Central memory CD8-positive, alpha-beta T cell (primary cell): ENCODE data around the gene KIF2A.
A peak's percentile ranks its signal among the peaks of the same experiment; 100 is the strongest.

ENCODE experiments used
- ATAC-seq: fragments of 150-1000 bp; cut with Tn5 transposase; replicated peaks from 2 replicates; pipeline ENCODE4 v1.10.0; 2022; ENCODE audit warnings: mild to moderate bottlenecking, moderate FRiP score, moderate number of reproducible peaks; ENCODE audit not compliant: poor library complexity, severe bottlenecking; ENCODE audit errors: extremely low read depth
- DNase-seq, 2 donors: peaks; one replicate each; pipeline ENCODE4 v3.0.0; 2021; ENCODE audit warnings: low spot score in 2 of 2
- H3K27ac Mint-ChIP-seq: one replicate; pipeline ENCODE4 v1.8.0; 2022; ENCODE audit warnings: low read depth, mild to moderate bottlenecking, moderate library complexity, mixed read lengths
- H3K27me3 Mint-ChIP-seq: one replicate; pipeline ENCODE4 v1.8.0; 2022; ENCODE audit warnings: mixed read lengths
- H3K36me3 Mint-ChIP-seq: one replicate; pipeline ENCODE4 v1.8.0; 2022; ENCODE audit warnings: mild to moderate bottlenecking, moderate library complexity, mixed read lengths; ENCODE audit not compliant: insufficient read depth
- H3K4me1 Mint-ChIP-seq: one replicate; pipeline ENCODE4 v1.8.0; 2022; ENCODE audit warnings: mixed read lengths
- H3K4me3 Mint-ChIP-seq: one replicate; pipeline ENCODE4 v1.8.0; 2022; ENCODE audit warnings: mild to moderate bottlenecking, moderate library complexity, mixed read lengths
- H3K9me3 Mint-ChIP-seq: one replicate; pipeline ENCODE4 v1.8.0; 2022; ENCODE audit warnings: mixed read lengths

Gene KIF2A

DNA sequence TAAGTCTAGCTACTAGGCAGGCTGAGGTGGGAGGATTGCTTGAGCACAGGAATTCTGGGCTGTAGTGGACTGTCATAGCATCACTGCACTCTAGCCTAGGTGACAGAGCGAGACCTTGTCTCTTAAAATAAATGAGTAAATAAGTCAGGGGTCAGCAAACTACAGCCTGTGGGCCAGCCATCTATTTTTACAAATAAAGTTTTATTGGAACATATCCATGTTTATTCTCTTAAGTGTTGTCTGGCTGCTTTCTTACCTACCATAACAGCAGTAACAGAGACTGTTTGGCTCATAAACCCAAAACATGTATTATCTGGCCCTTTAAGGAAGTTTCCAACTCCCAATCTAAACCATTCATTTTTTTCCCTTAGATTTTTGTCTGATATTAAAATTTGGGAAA lies 68.1 kb downstream of the KIF2A start:
- Mint-ChIP-seq H3K9me3 (no peaks in the 10 kb centered on the region), H3K36me3 (peaks cover 53% of the 10 kb centered on the region)
- DNase-seq, result no peak

DNA sequence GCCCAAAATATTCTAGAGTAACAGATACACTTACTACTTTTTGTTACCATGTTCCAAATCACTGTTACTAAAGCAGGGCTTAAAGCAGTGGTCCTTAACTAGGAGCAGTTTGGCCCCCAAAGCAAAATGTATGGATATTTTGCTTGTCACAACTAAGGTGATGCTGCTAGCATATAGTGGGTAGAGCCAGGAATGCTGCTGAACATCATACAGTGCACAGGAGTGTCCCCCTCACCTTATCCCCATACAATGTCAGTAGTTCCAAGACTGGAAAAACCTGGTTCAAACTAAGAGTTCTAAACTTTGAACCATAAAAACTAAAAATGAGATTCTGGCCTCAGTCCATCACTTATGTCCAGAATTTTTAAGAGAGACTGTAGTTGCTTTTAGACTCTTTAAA lies 69.6 kb downstream of the KIF2A start:
- no peak overlapping the region for H3K27ac Mint-ChIP-seq
- no peaks in the 10 kb centered on the region for H3K27me3 Mint-ChIP-seq
- DNase-seq (no peak), ATAC-seq (no peak)
- peaks cover 7% of the 10 kb centered on the region for H3K4me1 Mint-ChIP-seq
- H3K4me3 Mint-ChIP-seq, result no peak overlapping the region
- H3K36me3 Mint-ChIP-seq, result peaks cover 63% of the 10 kb centered on the region
- H3K9me3 Mint-ChIP-seq, result no peaks in the 10 kb centered on the region

More for the DNA sequence above, 68.1 kb downstream of the KIF2A start:
- ATAC-seq, result no peak
- Mint-ChIP-seq H3K27ac (peak overlapping the region; percentile 35), H3K4me3 (no peak overlapping the region), H3K4me1 (peaks cover 6% of the 10 kb centered on the region), H3K27me3 (no peaks in the 10 kb centered on the region)

DNA sequence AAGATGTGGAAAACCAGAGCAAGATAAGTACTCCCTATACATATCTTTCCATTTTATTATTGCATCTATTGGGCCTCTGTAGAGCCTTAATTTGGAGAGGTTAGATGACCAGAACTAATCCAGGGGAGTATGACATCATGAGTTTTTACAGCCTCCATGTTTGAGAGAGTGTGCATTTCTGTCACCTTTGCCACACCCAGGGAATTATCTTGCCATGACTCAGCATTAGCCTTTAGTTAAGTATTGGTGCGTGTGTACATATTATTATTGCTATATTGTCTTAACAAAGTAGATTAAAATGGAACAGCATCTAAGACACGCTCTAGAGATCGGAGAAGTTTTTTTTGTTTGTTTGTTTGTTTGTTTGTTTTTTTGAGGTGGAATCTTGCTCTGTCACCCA lies 70.1 kb downstream of the KIF2A start:
- H3K36me3 Mint-ChIP-seq, result peaks cover 67% of the 10 kb centered on the region
- peak overlapping the region; percentile 35 for H3K27ac Mint-ChIP-seq
- no peaks in the 10 kb centered on the region for H3K27me3 Mint-ChIP-seq
- ATAC-seq (no peak), DNase-seq (no peak)
- H3K9me3 Mint-ChIP-seq, result no peaks in the 10 kb centered on the region
- peaks cover 5% of the 10 kb centered on the region for H3K4me1 Mint-ChIP-seq
- H3K4me3 Mint-ChIP-seq, result no peak overlapping the region

DNA sequence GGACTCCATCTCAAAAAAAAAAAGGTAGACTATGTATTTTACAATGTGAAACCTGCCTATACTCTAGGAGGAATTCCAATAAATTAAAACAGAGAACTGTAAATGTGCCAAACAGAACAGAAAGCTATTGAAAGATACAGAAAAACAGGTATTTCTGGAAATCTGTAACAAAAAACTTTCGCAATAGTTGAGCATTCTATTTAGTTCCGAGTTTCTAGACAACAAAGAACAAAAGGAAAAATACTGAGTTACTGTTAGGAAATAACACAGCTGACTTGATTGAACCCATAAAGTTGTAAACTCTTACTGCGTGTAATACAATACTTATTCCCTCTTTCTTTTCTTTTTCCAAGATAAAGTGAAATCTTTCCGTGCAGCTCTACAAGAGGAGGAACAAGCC lies 79.1 kb downstream of the KIF2A start:
- peaks cover 80% of the 10 kb centered on the region for H3K36me3 Mint-ChIP-seq
- H3K27me3 Mint-ChIP-seq, result no peaks in the 10 kb centered on the region
- no peaks in the 10 kb centered on the region for H3K9me3 Mint-ChIP-seq
- H3K4me3 Mint-ChIP-seq, result no peak overlapping the region
- peaks cover 3% of the 10 kb centered on the region for H3K4me1 Mint-ChIP-seq
- H3K27ac Mint-ChIP-seq, result no peak overlapping the region
- no peak for DNase-seq
- no peak for ATAC-seq

DNA sequence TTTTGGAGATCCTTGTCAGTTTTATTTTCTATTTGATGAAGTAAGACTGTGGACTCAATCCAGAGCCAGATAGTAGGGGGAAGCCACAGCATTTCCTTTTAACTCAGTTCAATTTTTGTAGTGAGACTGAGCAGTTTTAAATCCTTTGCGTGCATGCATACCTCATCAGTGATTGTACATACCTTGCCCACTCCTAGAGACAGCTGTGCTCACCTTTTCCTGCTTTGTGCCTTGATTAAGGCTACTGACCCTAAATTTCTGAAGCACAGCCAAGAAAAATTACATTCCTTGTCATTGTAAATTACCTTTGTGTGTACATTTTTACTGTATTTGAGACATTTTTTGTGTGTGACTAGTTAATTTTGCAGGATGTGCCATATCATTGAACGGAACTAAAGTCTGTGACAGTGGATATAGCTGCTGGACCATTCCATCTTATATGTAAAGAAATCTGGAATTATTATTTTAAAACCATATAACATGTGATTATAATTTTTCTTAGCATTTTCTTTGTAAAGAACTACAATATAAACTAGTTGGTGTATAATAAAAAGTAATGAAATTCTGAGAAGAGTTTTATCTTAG lies 79.9 kb downstream of the KIF2A start:
- no peaks in the 10 kb centered on the region for H3K9me3 Mint-ChIP-seq
- H3K36me3 Mint-ChIP-seq, result peaks cover 72% of the 10 kb centered on the region
- H3K27ac Mint-ChIP-seq, result no peak overlapping the region
- H3K4me3 Mint-ChIP-seq, result no peak overlapping the region
- no peaks in the 10 kb centered on the region for H3K4me1 Mint-ChIP-seq
- H3K27me3 Mint-ChIP-seq, result no peaks in the 10 kb centered on the region
- ATAC-seq, result no peak
- no peak for DNase-seq

DNA sequence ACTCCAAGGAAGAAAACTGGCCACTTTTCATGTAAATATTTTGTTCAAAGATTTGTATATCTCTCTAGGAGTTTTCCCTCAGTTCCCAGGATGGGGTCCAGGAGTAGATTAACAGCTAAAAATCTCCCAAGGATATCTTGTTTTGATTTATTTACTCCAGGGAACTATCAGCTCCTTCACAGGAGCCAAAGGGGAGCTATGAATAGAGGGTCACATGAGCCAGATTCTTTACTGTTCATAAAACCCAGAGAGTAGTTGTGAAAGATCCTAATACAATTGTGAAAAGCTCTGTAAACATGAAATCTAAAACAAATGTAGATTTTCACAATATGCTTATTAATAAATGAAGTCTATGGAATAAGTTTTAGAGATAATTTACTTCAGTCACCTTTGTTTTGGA lies 80.8 kb downstream of the KIF2A start:
- no peaks in the 10 kb centered on the region for H3K4me1 Mint-ChIP-seq
- H3K27me3 Mint-ChIP-seq, result no peaks in the 10 kb centered on the region
- ATAC-seq, result no peak
- H3K27ac Mint-ChIP-seq, result peak overlapping the region; percentile 35
- H3K36me3 Mint-ChIP-seq, result peaks cover 68% of the 10 kb centered on the region
- no peak for DNase-seq
- H3K9me3 Mint-ChIP-seq, result no peaks in the 10 kb centered on the region
- H3K4me3 Mint-ChIP-seq, result no peak overlapping the region

DNA sequence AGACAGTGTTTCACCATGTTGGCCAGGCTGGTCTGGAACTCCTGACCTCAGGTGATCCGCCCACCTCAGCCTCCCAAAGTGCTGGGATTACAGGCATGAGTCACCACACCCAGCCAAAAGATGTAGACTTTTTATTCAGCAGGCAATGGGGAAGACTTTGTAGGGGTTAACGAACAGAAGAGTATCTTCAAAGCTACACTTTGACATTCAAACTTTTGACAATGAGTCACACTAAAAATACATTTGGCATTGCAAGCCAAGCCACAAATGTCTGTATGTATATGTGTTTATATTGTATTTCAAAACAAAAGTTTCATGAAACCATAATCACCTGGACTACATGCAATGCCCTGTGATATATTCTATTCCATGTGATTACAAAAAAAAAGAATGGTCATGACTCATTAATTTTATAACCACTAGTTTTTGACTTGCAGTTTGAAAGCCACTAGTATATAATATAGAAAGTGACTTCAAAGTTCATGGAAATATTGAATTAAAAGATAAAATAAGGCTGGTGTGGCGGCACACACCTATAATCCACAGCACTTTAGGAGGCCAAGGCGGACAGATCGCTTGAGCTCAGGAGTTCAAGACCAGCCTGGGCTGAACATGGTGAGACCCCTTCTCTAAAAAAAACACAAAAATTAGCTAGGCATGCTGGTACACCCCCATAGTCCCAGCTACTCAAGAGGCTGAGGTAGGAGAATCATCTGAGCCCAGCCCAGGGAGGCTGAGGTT lies 89.4 kb downstream of the KIF2A start:
- peaks cover 52% of the 10 kb centered on the region for H3K36me3 Mint-ChIP-seq
- H3K4me3 Mint-ChIP-seq, result no peak overlapping the region
- H3K4me1 Mint-ChIP-seq, result peaks cover 6% of the 10 kb centered on the region
- H3K27ac Mint-ChIP-seq, result peak overlapping the region; percentile 65
- DNase-seq, result no peak
- H3K9me3 Mint-ChIP-seq, result no peaks in the 10 kb centered on the region
- no peaks in the 10 kb centered on the region for H3K27me3 Mint-ChIP-seq
- no peak for ATAC-seq

DNA sequence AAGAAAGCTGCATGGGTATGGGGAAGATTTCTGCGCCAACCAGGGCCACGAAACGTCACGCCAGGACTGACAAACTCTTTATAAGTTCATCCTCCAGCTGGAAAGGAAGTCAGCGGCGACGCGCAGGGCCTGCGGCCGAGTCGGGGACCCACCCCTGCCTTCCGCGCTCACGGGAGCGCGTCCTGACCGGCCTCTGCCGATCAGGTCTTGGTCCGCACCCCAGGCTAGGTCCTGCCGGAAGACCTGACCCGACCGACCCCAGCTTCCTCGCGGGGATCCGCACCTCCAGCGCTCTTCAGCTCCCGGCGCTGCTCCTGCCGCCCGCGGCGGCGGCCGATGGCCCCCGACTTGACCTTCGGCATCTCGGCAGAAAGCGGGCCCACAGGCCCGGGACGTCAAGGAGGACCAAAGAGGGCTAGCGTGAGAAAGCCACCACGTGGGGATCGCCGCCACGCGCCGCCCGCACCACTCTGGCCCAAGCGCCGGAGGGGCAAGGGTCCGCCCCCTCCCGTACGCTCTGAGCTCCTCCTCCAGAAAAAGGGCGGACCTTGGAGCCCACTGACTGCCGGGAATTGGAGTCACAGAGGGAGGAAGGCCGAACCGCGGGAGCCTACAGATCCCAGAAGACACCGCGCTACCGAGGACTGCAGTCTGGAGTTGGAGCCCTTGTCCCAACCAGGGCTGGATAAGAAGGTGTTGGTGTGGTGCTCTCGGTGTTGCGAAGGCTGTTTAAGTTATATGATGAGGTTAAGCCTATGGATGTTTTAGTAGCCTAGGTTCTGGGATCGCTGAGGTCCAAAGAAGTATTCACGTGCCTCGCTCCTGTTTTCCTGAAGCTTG lies 97.6 kb downstream of the KIF2A start, which contains the start of gene DIMT1:
Gene DIMT1, minus strand, starts transcription at position 495 of the 840 bp plus-strand sequence. Its CDS starts 133 bp downstream, at position 362.
- Mint-ChIP-seq H3K36me3 (peaks cover 33% of the 10 kb centered on the region), H3K4me1 (peaks cover 25% of the 10 kb centered on the region), H3K27me3 (no peaks in the 10 kb centered on the region), H3K4me3 (peak within 1 kb of the TSS; percentile 97), H3K27ac (peak within 1 kb of the TSS; percentile 94), H3K9me3 (no peaks in the 10 kb centered on the region)
- DNase-seq (peak; percentile 83 to 86), ATAC-seq (peak; percentile 99)

DNA sequence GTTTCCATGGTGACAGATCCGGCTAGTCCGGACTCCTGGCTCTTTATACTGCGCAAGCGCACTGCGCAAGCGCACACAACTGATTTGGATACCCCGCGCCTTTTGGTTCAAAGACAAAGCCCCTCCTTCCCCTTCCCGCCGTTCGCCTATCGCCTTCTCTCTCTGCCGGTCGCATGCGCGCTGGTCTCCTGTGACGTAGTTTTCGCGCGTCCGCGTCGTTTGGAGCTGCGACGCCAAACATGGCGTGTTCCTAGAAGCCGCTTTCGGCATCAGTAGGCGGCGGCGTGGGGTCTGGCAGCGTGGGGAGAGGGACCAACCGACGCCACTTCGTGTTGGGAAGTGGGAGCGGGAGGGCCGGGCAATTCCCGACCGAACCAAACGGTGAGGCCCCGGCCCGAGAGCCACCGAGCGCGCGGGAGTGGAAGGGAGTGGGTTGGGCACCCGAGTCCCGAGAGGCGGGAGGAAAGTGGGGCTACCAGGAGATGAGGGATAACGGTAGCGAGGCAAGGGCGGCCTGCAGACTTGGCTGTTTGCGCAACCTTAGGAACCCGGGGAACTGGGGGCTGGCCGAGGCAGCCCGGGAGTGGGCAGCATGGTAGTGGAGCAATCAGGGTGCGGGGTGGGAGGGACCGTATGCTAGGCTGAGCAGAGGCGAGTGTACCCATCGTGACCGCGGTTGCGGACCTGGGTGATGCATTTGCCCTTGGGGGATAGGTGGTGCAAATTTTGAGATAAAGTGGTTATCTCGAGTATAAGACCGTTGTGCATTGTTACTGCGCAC lies 106.7 kb downstream of the KIF2A start, which contains the start of gene IPO11:
Gene IPO11, plus strand, starts transcription at position 215 of the 781 bp plus-strand sequence. CDS start 24,517 bp downstream, outside the sequence.
- H3K4me1 Mint-ChIP-seq, result peaks cover 23% of the 10 kb centered on the region
- H3K9me3 Mint-ChIP-seq, result no peaks in the 10 kb centered on the region
- ATAC-seq (peak; percentile 90), DNase-seq (peak; percentile 98 to 99)
- H3K4me3 Mint-ChIP-seq, result peak within 1 kb of the TSS; percentile 90
- H3K36me3 Mint-ChIP-seq, result peaks cover 12% of the 10 kb centered on the region
- H3K27me3 Mint-ChIP-seq, result no peaks in the 10 kb centered on the region
- H3K27ac Mint-ChIP-seq, result peak within 1 kb of the TSS; percentile 93

DNA sequence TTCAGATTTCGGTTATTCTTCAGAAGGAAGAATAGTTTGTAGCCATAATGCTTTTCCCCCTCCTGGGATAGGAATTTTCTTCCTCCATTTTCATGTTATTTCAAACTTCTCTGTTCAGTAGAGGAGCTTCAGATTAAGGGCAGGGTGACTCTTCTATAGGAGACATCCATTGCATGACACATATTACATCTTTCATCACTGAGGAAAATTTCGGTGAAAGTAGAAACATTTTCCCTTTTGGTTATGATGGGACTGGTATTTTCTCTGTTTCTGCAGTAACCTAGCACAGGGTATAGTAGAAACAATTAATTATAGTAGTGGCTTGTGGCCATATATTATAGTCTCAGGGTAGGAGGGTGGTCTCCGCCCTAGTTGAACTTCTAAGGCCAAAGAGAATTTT lies 107.7 kb downstream of the KIF2A start:
- Mint-ChIP-seq H3K4me3 (peak overlapping the region; percentile 90), H3K27ac (peak overlapping the region; percentile 93), H3K27me3 (no peaks in the 10 kb centered on the region), H3K36me3 (peaks cover 16% of the 10 kb centered on the region), H3K9me3 (no peaks in the 10 kb centered on the region), H3K4me1 (peaks cover 32% of the 10 kb centered on the region)
- ATAC-seq (no peak), DNase-seq (no peak)

DNA sequence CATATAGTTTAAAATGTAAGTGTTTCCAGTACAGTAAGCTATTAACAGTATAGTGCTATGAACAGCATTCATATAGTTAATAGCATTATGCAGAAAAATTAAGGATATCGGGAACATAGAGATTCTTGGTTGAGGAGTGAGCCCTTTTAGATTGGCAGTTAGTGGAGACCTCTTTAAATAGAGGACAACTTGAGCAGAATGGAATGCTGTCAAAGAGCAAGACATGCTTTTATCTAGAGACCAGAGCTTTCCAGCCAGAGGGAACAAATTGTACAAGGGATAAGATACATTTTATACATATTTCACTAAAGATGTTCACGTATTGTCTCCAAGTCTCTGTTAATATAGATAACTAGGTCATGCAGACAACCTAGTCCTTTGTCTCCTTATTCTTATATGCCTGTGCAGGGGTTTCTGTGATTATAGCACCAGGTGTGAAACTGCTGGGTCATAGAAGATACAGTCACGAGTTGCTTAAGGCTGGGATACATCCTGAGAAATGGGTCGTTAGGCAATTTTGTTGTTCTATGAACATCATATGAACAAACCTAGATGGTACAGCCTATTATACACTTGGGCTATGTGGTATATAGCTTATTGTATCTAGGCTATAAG lies 112.6 kb downstream of the KIF2A start:
- peaks cover 6% of the 10 kb centered on the region for H3K36me3 Mint-ChIP-seq
- ATAC-seq (no peak), DNase-seq (no peak)
- peaks cover 34% of the 10 kb centered on the region for H3K4me1 Mint-ChIP-seq
- H3K27me3 Mint-ChIP-seq, result no peaks in the 10 kb centered on the region
- H3K9me3 Mint-ChIP-seq, result no peaks in the 10 kb centered on the region
- no peak overlapping the region for H3K4me3 Mint-ChIP-seq
- no peak overlapping the region for H3K27ac Mint-ChIP-seq

DNA sequence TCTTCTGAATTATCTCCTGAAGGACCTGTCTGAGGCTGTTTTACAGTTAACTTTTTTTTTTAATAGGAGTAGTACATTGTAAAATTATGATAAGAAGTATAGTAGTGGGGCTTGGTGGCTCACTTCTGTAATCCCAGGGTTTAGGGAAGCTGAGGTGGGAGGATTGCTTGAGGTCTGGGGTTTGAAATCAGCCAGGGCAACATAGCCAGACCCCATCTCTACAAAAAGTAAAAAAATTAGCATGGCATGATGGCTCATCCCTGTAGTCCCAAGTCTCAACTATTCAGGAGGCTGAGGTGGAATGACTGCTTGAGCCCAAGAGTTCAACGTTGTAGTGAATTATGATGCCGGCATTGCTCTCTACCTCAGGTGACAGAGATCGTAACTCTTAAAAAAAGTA lies 113.6 kb downstream of the KIF2A start:
- DNase-seq, result no peak
- H3K27me3 Mint-ChIP-seq, result no peaks in the 10 kb centered on the region
- ATAC-seq, result no peak
- H3K4me3 Mint-ChIP-seq, result no peak overlapping the region
- peaks cover 6% of the 10 kb centered on the region for H3K36me3 Mint-ChIP-seq
- no peaks in the 10 kb centered on the region for H3K9me3 Mint-ChIP-seq
- no peak overlapping the region for H3K27ac Mint-ChIP-seq
- peaks cover 31% of the 10 kb centered on the region for H3K4me1 Mint-ChIP-seq
